GM19372 (cell line): ENCODE data around the gene DOCK2.
"Not testable (repeated sequence)": the region's sequence is repeated elsewhere in the genome, so short reads cannot be mapped to it uniquely, and the experiment has no call there.

Experiments used
- ATAC-seq: cut with Tn5 transposase; IDR thresholded peaks from one replicate; pipeline ENCODE4 v1.9.1; 2021; ENCODE audit warnings: mild to moderate bottlenecking, low read depth, moderate library complexity; ENCODE audit not compliant: unreplicated experiment

DOCK2 gene

DNA sequence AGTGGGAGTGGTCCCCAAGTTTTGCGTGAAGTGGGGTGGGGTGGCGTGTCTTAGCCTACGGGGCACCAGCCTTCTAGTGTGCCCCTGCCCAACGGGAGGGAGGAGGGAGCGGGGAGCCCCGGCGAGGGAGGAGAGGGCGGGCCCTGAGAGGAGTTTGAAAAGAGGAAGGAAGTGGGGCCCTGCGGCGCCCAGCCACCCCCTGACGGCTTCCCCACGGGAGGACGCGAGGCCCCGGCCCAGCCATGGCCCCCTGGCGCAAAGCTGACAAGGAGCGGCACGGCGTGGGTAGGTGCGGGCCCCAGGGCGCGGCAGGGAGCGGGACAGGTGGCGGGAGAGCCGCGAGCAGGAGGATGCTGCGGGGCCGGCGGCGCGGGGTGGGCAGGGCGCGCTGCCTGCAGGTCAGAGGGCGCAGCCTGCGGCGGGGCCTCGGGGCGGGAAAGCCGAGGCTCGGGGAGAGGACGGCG is at the start of gene DOCK2:
TSS of gene DOCK2 (plus strand) at position 191 of the 464 bp plus-strand sequence. CDS start at position 243, 52 bp downstream.
- peak; percentile 88 for ATAC-seq

DNA sequence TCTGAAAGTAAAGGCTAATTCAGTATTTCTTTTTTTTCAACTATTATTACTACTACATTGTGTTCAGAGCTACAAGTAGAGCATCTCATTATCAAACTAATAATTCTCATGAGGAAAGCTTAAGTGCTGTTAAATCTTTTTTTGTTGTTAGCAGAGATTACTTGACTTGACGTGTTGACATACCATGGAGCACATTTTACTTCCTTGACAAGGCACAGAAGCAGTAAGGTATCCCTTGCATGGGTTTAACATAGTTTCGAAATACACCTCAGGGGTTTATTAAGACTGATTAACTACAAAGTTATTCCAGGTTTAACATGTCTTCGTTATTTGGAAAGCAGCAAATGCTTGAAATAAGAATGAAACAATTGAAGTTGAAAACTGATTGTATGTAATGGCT is 46.5 kb upstream of the DOCK2 start:
- ATAC-seq, result no peak

DNA sequence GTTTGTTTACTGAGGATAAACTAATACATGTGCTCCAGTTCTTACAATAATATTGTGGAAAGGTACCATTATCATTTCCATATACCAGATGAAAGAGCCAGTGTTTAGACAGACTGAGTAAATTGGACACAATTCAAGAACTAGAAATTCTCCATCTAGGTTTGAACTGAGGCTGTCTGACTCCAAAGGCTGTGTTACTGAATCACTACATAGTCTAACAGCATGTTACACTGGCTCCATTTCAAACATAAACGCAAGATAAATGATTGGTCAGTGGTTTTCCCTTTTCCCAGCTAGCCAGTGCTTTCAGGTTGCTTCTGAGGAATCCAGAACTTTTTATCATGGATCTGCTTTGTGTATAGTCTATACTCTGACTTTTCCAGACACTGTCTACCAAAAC is 45.4 kb upstream of the DOCK2 start:
- no peak for ATAC-seq

DNA sequence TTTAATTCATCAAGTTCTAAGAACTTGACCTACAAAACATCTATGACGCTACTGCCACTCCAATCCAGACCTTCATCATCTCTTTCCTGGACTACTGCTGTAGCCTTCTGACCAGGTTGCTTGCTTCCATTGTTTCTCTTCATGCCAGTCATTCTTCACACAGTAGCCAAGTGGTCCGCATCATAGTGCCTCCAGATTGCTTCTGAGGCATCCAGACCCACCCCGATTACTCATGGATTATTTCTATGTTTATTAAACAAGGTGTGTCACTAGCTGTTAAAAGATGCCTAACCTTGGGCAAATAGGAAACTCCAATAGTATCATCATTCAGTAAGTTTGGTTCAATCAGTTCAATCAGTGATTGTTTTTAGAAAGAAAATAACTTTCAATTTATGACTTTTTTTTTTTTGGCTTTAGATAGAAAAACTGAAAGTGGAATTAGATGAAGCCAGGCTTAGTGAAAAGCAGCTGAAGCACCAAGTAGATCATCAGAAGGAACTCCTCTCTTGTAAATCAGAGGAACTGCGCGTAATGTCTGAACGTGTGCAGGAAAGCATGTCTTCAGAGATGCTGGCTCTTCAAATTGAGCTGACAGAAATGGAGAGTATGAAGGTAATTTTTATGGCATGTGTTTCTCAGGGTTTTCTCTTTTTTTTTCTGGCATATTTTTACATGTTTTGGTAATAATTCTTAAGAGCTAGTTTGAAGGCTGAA is 44.0 kb upstream of the DOCK2 start:
- no peak for ATAC-seq

DNA sequence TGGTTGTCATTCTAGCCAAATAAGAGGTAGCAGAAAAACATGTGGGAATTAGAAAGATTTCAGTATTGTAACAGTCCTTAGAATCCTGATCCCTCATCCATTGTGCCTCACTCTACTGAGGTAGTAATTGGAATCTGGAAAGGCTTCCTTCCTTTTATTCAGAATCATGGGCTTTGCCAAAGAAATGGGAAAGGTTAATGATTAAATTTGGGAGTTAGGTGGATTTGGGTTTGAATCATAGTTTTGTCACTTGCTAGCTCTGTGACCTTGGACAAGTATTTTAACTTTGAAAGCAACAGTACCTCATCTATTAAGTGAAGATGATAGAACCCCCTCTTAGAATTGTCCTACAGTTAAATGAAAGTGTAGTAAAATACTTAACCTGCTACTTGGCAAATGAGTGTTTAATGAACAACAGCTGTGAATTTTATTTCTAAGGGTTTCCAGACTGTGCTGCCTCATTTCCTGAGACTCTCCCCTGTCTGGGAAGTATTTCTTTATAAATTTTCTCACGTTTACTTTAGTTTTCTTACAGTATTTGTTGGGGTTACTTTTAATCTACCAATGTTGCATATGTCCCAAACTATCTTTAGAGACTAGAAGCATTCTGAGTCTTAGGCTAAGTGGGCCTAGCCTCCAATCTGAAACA is 41.8 kb upstream of the DOCK2 start:
- ATAC-seq, result no peak

DNA sequence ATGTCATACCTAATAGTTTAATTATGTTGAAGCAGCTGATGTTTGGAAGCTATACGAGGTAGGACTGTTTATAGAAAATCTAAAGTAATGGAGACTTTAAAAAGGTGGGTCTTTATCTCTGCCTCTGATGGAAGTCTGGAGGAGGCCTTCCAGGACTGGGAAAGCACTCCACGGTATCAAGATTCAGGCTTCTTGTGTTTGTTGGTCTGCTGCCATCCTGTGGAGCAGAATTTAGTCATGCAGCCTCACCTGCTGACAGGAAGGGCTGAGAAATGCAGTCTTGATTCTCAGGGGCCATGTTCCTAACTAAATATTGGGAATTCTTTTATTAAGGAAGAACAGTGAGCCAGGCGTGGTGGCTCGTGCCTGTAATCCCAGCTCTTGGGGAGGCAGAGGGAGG is 37.6 kb upstream of the DOCK2 start:
- no peak for ATAC-seq

DNA sequence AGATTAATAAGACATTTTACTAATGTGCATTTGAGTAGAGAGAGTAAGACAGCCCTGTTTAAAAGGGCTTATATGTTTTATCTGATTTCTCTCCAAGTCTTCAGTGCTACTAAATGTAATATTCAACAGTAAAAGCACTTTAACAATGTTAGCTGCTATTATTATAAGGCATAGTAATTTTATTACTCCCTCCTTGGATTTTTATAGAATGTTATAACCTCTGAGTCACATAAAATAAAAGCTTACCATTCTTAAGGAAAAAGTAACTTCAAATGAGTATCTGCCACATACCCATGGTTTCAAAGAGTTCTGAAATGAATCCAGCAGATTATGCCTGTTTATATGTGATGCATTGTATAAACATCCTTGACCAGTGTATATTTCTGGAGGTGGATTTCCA is 34.5 kb upstream of the DOCK2 start:
- ATAC-seq, result no peak

DNA sequence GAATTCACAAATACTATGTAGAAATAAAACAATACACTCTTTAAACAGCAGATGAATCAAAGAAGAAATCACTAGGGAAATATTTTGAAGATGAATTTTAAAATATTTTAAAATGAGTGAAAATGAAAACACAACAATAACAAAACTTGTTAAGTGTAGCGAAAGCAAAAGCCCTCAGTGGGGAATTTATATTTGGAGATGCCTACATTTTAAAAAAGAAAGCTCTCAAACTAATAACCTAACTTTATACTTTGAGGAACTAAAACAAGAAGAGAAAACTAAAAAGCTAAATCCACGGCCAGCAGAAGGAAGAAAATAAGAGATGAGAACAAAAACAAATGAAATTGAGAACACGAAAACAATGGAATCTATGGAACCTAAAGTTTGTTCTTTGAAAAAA is 30.8 kb upstream of the DOCK2 start:
- no peak for ATAC-seq

DNA sequence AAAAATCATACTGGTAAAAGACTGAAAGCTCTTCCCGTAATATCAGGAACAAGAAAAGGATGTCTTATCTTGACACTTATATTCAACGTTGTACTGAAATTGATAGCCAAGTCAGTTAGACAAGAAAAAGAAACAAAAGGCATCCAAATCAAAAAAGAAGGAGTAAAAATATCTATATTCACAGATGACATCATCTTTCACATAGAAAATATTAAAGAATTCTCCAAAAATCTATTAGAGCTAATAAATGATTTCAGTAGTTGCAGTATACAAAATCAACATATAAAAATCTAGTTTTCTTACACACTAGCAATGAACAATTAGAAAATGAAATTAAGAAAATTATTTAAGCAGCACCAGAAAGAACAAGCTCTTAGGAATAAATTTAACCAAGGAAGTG is 29.2 kb upstream of the DOCK2 start:
- ATAC-seq, result no peak

DNA sequence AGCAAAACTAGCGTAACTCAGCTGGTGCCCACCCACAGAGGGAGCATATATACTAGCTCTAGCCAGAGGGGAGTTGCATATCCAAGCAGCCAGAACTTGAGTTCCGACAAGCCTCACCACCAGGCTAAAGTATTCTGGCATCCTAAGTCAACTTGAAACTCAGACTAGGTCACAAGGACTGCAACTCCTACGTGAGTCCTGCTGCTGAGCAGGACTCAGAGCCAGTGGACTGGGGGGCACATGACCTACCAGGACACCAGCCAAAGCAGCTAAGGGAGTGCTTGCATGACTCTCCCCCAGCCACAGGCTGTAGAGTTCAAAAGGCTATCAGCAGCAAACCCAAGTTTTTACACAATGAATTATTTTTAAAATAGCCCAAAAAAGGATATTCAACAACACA is 27.4 kb upstream of the DOCK2 start:
- no peak for ATAC-seq

DNA sequence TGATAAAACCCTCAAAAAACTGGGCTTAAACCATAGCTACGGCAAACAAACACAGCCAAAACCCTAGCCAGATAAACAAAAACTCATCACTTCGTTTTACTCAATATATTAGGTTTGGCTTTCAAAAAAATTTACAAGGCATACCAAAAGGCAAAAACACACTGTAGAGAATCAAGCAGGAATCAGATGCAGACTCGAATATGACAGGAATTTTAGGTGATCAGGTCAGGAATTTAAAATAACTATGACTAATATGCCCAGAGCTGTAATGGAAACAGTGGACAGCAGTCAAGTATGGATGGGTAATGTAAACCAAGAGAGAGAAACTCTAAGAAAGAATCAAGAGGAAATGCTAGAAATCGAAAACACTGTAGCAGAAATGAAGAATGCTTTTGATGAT is 26.5 kb upstream of the DOCK2 start:
- no peak for ATAC-seq

DNA sequence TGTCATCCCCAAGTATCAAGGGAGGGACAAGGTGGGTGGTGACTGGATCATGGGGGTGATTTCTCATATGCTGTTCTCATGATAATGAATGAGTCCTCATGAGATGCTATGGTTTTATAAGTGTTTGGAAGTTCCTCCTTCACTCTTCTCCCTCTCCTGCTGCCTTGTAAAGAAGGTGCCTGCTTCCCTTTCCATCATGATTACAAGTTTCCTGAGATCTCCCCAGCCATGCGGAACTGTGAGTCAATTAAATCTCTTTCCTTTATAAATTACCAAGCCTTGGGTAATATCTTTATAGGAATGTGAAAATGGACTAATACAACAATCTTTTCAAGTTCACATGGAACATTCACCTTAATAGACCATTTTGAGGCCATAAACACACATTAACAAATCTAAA is 21.5 kb upstream of the DOCK2 start:
- ATAC-seq, result no peak

DNA sequence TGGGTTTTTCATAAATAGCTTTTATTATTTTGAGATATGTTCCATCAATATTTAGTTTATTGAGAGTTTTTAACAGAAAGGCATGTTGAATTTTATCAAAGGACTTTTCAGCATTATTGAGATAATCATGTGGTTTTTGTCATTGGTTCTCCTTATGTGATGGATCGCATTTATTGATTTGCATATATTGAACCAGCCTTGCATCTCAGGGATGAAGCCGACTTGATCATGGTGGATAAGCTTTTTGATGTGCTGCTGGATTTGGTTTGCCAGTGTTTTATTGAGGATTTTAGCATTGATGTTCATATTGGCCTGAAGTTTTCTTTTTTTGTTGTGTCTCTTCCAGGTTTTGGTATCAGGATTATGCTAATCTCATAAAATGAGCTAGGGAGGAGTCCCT is 12.8 kb upstream of the DOCK2 start:
- not testable (repeated sequence) for ATAC-seq

DNA sequence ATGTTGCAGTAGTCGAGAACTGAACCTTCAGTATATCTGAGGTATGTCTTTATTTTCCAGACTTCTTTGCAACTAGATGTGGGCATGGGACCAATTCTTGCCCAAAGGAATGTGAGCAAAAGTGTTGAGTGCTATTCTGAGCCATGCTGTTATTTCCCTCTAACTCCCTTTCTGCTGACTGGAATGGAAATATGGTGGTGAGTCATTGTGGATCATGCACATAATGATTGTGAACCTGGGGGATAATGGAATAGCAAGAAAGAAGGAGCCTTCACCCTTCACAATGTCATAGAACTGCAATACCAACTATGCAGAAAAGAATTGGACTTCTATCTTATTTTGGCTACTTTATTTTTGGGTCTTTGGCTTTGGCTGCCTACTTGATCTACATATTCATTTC is 10.3 kb upstream of the DOCK2 start:
- no peak for ATAC-seq

DNA sequence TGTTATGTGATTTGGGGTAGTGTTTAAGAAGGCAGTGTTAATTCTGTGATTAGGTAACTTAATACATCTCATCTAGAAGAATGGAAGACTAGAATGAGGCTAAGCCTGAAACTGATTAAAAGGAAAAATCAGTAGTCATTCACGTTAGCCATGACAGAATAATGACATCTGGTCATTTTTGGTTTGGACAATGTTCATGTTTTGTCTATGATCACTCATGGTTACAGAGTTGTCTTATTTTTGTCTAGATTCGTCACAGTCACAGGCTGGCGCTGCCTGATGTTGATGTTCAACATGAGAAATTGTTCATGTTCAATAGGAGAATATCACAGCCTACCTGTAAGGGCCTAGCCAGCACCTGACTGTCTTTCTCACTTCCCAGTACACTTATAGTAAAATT is 9.5 kb upstream of the DOCK2 start:
- ATAC-seq, result no peak

DNA sequence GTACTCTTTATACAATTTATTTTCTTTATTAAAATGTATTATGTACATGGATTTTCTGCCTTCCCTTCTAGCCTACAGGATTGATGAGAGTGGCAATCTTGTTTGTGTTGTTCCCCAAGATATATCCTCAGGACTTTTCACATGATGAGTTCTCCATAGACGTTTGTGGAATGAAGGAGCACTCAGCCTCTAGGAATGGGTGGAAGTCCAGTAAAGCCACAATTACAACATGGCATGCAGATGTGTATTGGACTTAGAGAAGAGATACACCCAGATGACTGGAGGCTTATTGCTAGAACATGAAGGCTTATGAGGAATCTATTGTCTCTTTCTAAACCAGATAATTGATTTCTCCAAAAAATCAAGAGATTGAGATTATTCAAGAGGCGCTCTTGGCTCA is 8.2 kb upstream of the DOCK2 start:
- ATAC-seq, result no peak

DNA sequence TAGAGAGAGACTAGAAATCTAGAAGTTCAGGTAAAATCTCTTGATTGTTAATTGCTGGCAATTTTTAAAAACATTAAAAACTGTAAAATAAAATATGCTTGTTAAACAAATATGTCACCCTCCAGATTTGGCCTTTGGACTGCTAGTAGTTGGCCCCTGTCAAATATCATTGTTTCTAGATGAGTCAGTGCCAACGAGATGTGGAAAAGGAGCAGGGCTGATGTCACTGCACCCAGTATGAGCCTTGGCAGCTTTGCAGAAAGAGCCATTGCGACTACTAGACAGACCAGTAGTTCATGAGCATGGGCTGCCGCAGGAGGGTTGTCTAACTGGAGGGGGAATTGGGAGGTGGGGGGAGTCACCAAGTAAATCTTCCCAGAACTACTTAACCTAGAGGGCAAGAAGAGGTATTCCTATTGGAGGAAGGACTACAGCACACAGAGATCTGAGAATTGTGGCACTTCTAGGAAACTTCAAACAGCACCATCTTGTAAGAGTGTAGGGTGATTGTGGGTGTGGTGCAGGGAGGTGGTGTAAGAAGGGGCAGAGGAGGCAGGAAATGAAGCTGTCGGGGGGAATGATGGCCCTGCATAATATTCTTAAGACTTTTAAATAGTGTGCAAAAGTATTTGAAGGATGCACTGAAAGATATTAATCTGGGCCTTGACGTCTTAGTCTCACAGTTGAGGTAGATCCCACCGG is 7.1 kb upstream of the DOCK2 start:
- no peak for ATAC-seq

DNA sequence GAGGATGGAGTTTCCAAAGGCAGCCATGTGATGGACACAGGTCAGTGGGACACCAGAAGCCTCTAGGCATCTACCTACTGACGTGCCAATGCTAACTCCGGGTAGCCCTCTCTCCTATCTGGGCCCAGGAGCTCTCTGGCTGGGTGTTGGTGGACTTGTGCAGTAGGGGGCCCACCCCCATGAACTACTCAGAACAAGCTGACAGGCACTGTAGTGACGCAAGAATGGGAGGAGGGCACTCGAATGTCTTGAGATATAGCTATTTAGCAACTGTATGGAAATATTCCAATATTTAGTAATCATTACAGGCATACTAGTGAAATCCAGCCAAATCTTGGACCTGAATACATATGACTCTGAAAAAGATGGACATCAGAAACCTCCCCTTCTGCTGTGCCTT is 5.7 kb upstream of the DOCK2 start:
- no peak for ATAC-seq

DNA sequence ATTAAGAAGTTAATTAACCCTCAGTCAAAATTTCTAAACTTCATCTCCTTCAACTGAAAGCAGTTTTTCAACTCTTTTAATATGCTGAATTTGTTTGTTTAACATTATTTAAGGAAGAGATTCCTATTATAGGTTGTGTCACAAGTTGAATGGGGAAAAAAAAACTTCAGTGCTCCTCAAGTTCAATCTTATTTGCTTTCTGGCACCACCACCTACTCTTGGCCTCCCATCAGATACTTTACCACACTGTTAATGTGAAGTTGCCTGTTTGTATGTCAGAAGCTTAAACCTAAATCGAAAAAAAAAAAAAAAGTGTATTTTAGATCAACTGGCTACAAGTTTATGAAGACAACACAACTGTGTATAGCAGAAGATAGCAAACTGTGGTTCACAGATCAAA is 4.1 kb upstream of the DOCK2 start:
- ATAC-seq, result no peak

DNA sequence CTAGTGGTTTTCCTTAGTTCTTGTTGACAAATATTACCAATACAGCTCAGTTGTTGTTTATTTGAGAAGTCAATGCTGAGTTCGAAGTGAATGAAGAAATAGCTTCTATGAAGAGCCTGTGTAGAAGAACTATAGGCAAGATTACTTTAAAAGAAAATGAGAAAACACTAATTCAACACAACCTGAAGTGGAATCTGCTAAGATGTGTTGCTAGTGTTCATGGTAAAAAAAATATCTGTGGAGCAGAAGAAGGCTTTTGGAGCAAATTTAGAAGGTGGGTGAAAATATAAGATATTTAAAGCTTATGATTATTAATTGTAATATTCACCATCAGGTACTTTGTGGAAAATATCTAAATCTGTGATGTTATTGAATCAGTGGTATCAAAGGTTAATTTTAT is 2.5 kb upstream of the DOCK2 start:
- ATAC-seq, result no peak

DNA sequence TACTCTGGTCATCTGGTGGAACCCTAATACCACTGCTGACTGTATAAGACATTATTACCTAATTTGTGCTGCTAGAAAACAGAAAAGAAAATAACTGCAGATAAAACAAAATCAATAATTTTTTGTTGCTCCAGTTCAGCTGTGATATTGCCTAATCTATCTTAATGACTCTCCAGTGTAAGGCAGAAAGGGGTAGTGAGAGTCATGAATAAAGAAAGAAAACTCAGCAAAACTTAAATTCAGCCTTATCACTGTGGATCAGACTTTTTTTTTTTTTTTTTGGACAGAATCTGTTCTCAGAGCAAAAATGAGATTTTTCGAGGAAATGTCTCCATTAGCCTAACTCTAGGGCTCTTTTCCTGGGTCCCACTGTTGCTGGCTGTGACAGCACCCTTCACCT is 1.1 kb upstream of the DOCK2 start:
- no peak for ATAC-seq
